CD1c-positive myeloid dendritic cell (primary cell): ENCODE measurements around the gene ARPC1A.
A peak's percentile ranks its signal among the peaks of the same experiment; 100 is the strongest.

Experiments
- DNase-seq: peaks from one replicate; pipeline ENCODE4 v3.0.0-alpha.2; 2016; ENCODE audit errors: extremely low spot score

ARPC1A gene

DNA sequence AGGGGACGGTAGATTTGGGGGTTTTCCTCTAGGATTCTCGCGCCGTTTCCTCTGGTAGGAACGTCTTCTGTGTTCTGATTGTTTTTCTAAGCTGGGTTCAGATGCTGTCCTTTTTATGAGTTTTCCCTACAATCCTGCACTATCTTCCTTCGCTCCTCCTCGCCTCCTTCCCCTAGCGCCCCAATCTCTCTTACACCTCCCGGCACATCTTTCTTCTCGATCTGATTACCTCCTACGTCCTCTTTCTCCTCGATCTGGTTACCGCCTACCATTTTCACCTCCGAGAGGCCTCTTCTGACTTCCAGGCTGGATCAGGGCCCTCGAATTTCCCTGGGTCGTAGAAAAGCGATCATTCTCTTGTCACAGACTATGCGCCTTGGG is 83.5 kb downstream of the ARPC1A start:
- DNase-seq: peak; percentile 14

DNA sequence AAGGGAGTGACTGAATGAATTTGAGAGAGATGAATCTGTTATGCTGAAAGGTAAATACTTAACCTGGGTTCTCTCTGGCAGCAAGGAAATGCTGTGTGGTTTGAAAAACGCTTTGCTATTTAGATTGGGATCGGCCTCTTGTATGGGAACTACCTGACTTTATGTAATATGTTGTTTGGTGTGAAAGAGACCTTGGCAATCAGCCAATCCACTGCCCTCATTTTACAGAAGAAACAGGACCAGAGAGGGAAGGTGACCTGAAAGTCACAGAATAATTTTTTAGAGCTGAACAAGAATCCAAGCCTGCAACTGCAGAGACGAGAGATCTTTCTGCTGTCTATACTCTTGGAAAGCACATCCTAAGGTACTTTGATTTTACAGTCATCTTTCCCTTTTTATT is 84.1 kb downstream of the ARPC1A start:
- DNase-seq: peak; percentile 13

DNA sequence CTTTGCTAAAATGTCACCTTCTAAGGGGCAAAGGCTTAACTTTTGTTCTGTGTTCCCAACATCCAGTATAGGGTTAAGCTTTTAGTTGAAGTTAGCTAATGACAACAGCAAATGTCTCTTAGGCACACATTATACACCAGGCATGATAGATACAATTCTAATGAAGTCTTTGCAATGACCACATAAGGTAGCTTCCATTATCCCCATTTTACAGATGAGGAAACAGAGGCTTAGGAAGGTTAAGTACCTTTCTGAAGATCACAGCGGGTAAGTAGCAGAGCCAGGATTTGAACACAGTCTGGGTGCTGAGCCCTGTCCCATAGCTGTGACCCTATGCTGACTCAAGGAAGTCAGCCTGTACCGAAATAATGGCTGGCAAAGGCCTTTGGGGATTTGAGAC is 84.9 kb downstream of the ARPC1A start:
- DNase-seq: no peak

DNA sequence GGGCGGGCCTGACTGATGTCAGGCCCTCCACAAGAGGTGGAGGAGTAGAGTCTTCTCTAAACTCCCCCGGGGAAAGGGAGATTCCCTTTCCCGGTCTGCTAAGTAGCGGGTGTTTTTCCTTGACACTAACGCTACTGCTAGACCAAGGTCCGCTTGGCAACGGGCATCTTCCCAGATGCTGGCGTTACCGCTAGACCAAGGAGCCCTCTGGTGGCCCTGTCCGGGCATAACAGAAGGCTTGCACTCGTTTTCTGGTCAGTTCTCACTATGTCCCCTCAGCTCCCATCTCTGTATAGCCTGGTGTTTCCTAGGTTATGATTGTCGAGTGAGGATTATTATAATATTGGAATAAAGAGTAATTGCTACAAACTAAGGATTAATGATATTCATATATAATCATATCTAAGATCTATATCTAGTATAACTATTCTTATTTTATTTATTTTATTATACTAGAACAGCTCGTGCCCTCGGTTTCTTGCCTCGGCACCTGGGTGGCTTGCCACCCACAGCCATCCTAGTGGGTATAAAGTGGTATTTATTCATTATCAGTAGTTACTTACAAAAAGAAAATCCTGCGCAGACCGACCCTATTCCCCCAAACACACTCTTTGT is 89.9 kb downstream of the ARPC1A start:
- DNase-seq: peak; percentile 18
